H1 (cell line): ENCODE results near the gene EPYC. TPM values are rescaled to one million over a fixed set of nuclear protein-coding genes. Genes with fewer than 3 reads are reported as not detected.

Experiments used
- CREB1 ChIP-seq: IDR thresholded peaks from 2 replicates; pipeline ENCODE4 v1.6.1; 2012; ENCODE audit warnings: inconsistent platforms
- EGR1 ChIP-seq: IDR thresholded peaks from 2 replicates; pipeline ENCODE4 v1.6.1; 2011; ENCODE audit warnings: low read depth, low read length, borderline replicate concordance
- JUND ChIP-seq: IDR thresholded peaks from 2 replicates; pipeline ENCODE4 v1.6.1; 2011; ENCODE audit warnings: mild to moderate bottlenecking, improper control_type of control experiment, low read length
- MAX ChIP-seq: IDR thresholded peaks from 2 replicates; pipeline ENCODE4 v1.6.1; 2012; ENCODE audit warnings: inconsistent platforms
- SUZ12 ChIP-seq: fragments of 200-600 bp; sonication (generic); IDR thresholded peaks from 2 replicates; pipeline ENCODE4 v1.6.1; 2012; ENCODE audit warnings: mild to moderate bottlenecking, inconsistent platforms, low read length, moderate library complexity, mixed read lengths
- USF2 ChIP-seq: IDR thresholded peaks from 2 replicates; pipeline ENCODE4 v1.6.1; 2011; ENCODE audit warnings: low read length, improper control_type of control experiment
- polyA plus RNA-seq, 7 experiments: library from polyadenylated mRNA; depleted of rRNA in 3 of 7; stranded (reverse) in 5 of 7; unstranded in 2 of 7; fragments of >200 nt in 5 of 7; fragments of 200-250 nt in 2 of 7; gene quantifications; 1 replicate in 5 of 7; 2 replicates in 1 of 7; 4 replicates in 1 of 7; pipeline versions ENCODE4 v1.2.1 to v1.2.3, GENCODE V29; 2011 to 2013; ENCODE audit warnings: missing spikeins in 2 of 7, mixed read lengths in 2 of 7
- total RNA-seq: library from RNA; stranded (reverse); fragmentation: NEBNext Ultra II Directional; extraction: Animal tissue kit (Norgen Biotek cat#: 25700); gene quantifications from 2 replicates; pipeline ENCODE4 v1.2.1, GENCODE V29; 2021

The EPYC gene
- total and polyA plus RNA-seq, 2 of the 8 experiments (the other 6 are each of a cell fraction or from before 2014, with no cell fraction given), result not detected

GRCh38 chr12:91037276-91037675 lies 32.5 kb upstream of the EPYC start (continued):
- no peak for TF ChIP-seq CREB1
- TF ChIP-seq SUZ12, result no peak
- TF ChIP-seq JUND, result no peak
- TF ChIP-seq USF2, result no peak
- TF ChIP-seq EGR1, result no peak
- TF ChIP-seq MAX, result no peak
